Measurements from ENCODE around the gene PSMC5. TPM values are rescaled to one million over a fixed set of nuclear protein-coding genes. Genes with fewer than 3 reads are reported as not detected.

Gene PSMC5
- total and polyA plus RNA-seq, 9 of the 15 experiments (the other 6 are each of a cell fraction or from before 2014, with no cell fraction given): 89.2 to 393 (median 161) TPM

- in situ Hi-C loops (cut with MboI): no loop called here
- BruUV-seq (replicated peaks): no TSS peak
- H3K27ac ChIP-seq (ENCODE audit: extremely low read depth, low read depth, low read length): no peak overlapping the region
- H3K9me1 ChIP-seq (ENCODE audit: control insufficient read depth, insufficient read depth, low read length): no peaks in the 10 kb centered on the region
- DNase-seq (ENCODE audit: extremely low read depth in 1 of 4, low spot score in 3 of 4) (no peak), ATAC-seq (no peak), FAIRE-seq (no peak)
- no peaks in the 10 kb centered on the region for H3K4me1 ChIP-seq (replicated peaks in 1 of 2; ENCODE audit: control insufficient read depth in 2 of 2, insufficient read depth in 2 of 2, low read length in 2 of 2)
- peak; percentile 83 for TF ChIP-seq ZNF316 (IDR thresholded peaks at IDR 0.05)
- TF ChIP-seq MAFG (tag; conservative IDR thresholded peaks at IDR 0.05): peak; percentile 51
- TF ChIP-seq C11orf30 (IDR thresholded peaks at IDR 0.05; ENCODE audit: low read depth): peak; percentile 70
- no peak for TF ChIP-seq GTF2F1 (IDR thresholded peaks at IDR 0.05; ENCODE audit: low read depth, low read length)
- ChIA-PET POLR2A (interaction anchor here (0.8 to 3.9 kb wide), 7 partner anchors 9 to 20 kb away, joined by 3 to 15 read pairs (median 4); partner anchors contain the start of genes FTSJ3 and PSMC5), CTCF (ENCODE audit: low intra/inter-chr PET ratio) (no interaction called here)
- no peak overlapping the region for H2AFZ ChIP-seq (ENCODE audit: low read depth, low read length)
- no peaks in the 10 kb centered on the region for H3K9me3 ChIP-seq (replicated peaks; ENCODE audit: control insufficient read depth, insufficient read depth, low read depth, low read length)
- no peaks in the 10 kb centered on the region for H3K79me2 ChIP-seq (ENCODE audit: control insufficient read depth, insufficient read depth, low read length)
- intact Hi-C loops (cut with micrococcal nuclease): no loop called here
- peaks cover 100% of the 10 kb centered on the region for H3K36me3 ChIP-seq (ENCODE audit: control insufficient read depth, insufficient read depth, low read length)
- no peak overlapping the region for H3K9ac ChIP-seq (ENCODE audit: insufficient read depth in 1 of 2, low read depth in 2 of 2, low read length in 2 of 2)
- H4K20me1 ChIP-seq (replicated peaks; ENCODE audit: control insufficient read depth, insufficient read depth, low read length): peaks cover 6% of the 10 kb centered on the region; the same call in 1 of the 2 replicates
- H3K27me3 ChIP-seq (ENCODE audit: control insufficient read depth in 2 of 2, insufficient read depth in 2 of 2, low read length in 2 of 2): no peaks in the 10 kb centered on the region
- no peak overlapping the region for H3K4me2 ChIP-seq (ENCODE audit: insufficient read depth, low read length)
- 89% methylated on average over 2 of the region's 2 CpGs for WGBS (ENCODE audit: insufficient coverage, low coverage, missing lambda C conversion rate)
- no peak overlapping the region for H3K4me3 ChIP-seq
Observed at GRCh38 chr17:63816123-63816522, 11.1 kb upstream of the PSMC5 start.

GRCh38 chr17:63816669-63817068 is 10.6 kb upstream of the PSMC5 start:
- Histone ChIP-seq H3K36me3 (ENCODE audit: control insufficient read depth, insufficient read depth, low read length) (peaks cover 100% of the 10 kb centered on the region), H3K9me1 (ENCODE audit: control insufficient read depth, insufficient read depth, low read length) (no peaks in the 10 kb centered on the region), H4K20me1 (replicated peaks; ENCODE audit: control insufficient read depth, insufficient read depth, low read length) (peaks cover 6% of the 10 kb centered on the region; the same call in 1 of the 2 replicates), H2AFZ (ENCODE audit: low read depth, low read length) (no peak overlapping the region), H3K4me2 (ENCODE audit: insufficient read depth, low read length) (no peak overlapping the region), H3K27ac (ENCODE audit: extremely low read depth, low read depth, low read length) (no peak overlapping the region), H3K27me3 (ENCODE audit: control insufficient read depth in 2 of 2, insufficient read depth in 2 of 2, low read length in 2 of 2) (no peaks in the 10 kb centered on the region), H3K9ac (ENCODE audit: insufficient read depth in 1 of 2, low read depth in 2 of 2, low read length in 2 of 2) (no peak overlapping the region), H3K4me1 (replicated peaks in 1 of 2; ENCODE audit: control insufficient read depth in 2 of 2, insufficient read depth in 2 of 2, low read length in 2 of 2) (no peaks in the 10 kb centered on the region), H3K79me2 (ENCODE audit: control insufficient read depth, insufficient read depth, low read length) (no peaks in the 10 kb centered on the region), H3K4me3 (no peak overlapping the region), H3K9me3 (replicated peaks; ENCODE audit: control insufficient read depth, insufficient read depth, low read depth, low read length) (no peaks in the 10 kb centered on the region)
- in situ Hi-C loops (cut with MboI): no loop called here
- WGBS (ENCODE audit: insufficient coverage, low coverage, missing lambda C conversion rate): 88% methylated on average over 4 of the region's 4 CpGs
- CTCF ChIA-PET (ENCODE audit: low intra/inter-chr PET ratio): no interaction called here
- ATAC-seq (no peak), FAIRE-seq (no peak), DNase-seq (ENCODE audit: extremely low read depth in 1 of 4, low spot score in 3 of 4) (no peak)
- BruUV-seq (replicated peaks): no TSS peak
- intact Hi-C loops (cut with micrococcal nuclease): no loop called here
- POLR2A ChIA-PET: interaction anchor here (0.8 to 3.9 kb wide), 7 partner anchors 8 to 20 kb away, joined by 3 to 15 read pairs (median 4); partner anchors contain the start of genes FTSJ3 and PSMC5
- TF ChIP-seq DIDO1 (tag; IDR thresholded peaks at IDR 0.05; ENCODE audit: low read depth) (no peak), THAP7 (CRISPR knock-in tag; IDR thresholded peaks at IDR 0.05) (no peak), ZMIZ1 (IDR thresholded peaks at IDR 0.05; ENCODE audit: low read depth in 2 of 2, low read length in 2 of 2) (no peak), SMAD1 (IDR thresholded peaks at IDR 0.05; ENCODE audit: low read depth, low read length, partially characterized antibody) (no peak), CBX2 (IDR thresholded peaks at IDR 0.05; ENCODE audit: insufficient read depth, low read length, poor library complexity, severe bottlenecking) (no peak), ZFP1 (CRISPR knock-in tag; IDR thresholded peaks at IDR 0.05) (no peak)

All from K562 (cell line).